ENCODE results near the gene PPIL1.
"Not testable (repeated sequence)": the region's sequence is repeated elsewhere in the genome, so short reads cannot be mapped to it uniquely, and the experiment has no call there.

PPIL1 gene

GRCh38 chr6:36821581-36822335, 52.8 kb downstream of the PPIL1 start:
- peak overlapping the region; percentile 64 for H3K27ac ChIP-seq
- no peak for DNase-seq (ENCODE audit: low read depth, low spot score)

- H3K27ac ChIP-seq, result peak overlapping the region; percentile 64
- DNase-seq (ENCODE audit: low read depth, low spot score), result no peak
Measured at GRCh38 chr6:36820700-36821580, 53.7 kb downstream of the PPIL1 start.

- DNase-seq (ENCODE audit: low read depth, low spot score), result no peak
- no peak overlapping the region for H3K27ac ChIP-seq
Measured at GRCh38 chr6:36818756-36819155, 55.8 kb downstream of the PPIL1 start.

GRCh38 chr6:36817847-36818246, 56.8 kb downstream of the PPIL1 start:
- DNase-seq (ENCODE audit: low read depth, low spot score), result no peak
- H3K27ac ChIP-seq, result no peak overlapping the region

GRCh38 chr6:36817176-36817817, 57.3 kb downstream of the PPIL1 start:
- no peak for DNase-seq (ENCODE audit: low read depth, low spot score)
- H3K27ac ChIP-seq, result no peak overlapping the region

GRCh38 chr6:36815962-36816735, 58.5 kb downstream of the PPIL1 start:
- DNase-seq (ENCODE audit: low read depth, low spot score), result no peak
- H3K27ac ChIP-seq, result no peak overlapping the region

- no peak for DNase-seq (ENCODE audit: low read depth, low spot score)
- no peak overlapping the region for H3K27ac ChIP-seq
Measured at GRCh38 chr6:36814249-36814648, 60.4 kb downstream of the PPIL1 start.

GRCh38 chr6:36813526-36813925, 61.1 kb downstream of the PPIL1 start:
- no peak for DNase-seq (ENCODE audit: low read depth, low spot score)
- H3K27ac ChIP-seq, result no peak overlapping the region

- DNase-seq (ENCODE audit: low read depth, low spot score); H3K27ac ChIP-seq: not testable (repeated sequence)
Measured at GRCh38 chr6:36813047-36813446, 61.6 kb downstream of the PPIL1 start.

- DNase-seq (ENCODE audit: low read depth, low spot score), result no peak
- H3K27ac ChIP-seq, result no peak overlapping the region
Measured at GRCh38 chr6:36809941-36810803, 64.4 kb downstream of the PPIL1 start.

- no peak for DNase-seq (ENCODE audit: low read depth, low spot score)
- no peak overlapping the region for H3K27ac ChIP-seq
Measured at GRCh38 chr6:36809156-36809555, 65.4 kb downstream of the PPIL1 start.

GRCh38 chr6:36808634-36809033, 66.0 kb downstream of the PPIL1 start:
- no peak for DNase-seq (ENCODE audit: low read depth, low spot score)
- no peak overlapping the region for H3K27ac ChIP-seq

- no peak overlapping the region for H3K27ac ChIP-seq
- no peak for DNase-seq (ENCODE audit: low read depth, low spot score)
Measured at GRCh38 chr6:36807750-36808149, 66.9 kb downstream of the PPIL1 start.

- H3K27ac ChIP-seq, result no peak overlapping the region
- no peak for DNase-seq (ENCODE audit: low read depth, low spot score)
Measured at GRCh38 chr6:36807143-36807542, 67.5 kb downstream of the PPIL1 start.

- DNase-seq (ENCODE audit: low read depth, low spot score), result no peak
- H3K27ac ChIP-seq, result no peak overlapping the region
Measured at GRCh38 chr6:36805917-36806316, 68.7 kb downstream of the PPIL1 start.

GRCh38 chr6:36805096-36805797, 69.4 kb downstream of the PPIL1 start:
- no peak overlapping the region for H3K27ac ChIP-seq
- DNase-seq (ENCODE audit: low read depth, low spot score), result no peak

Data from epithelial cell of prostate (primary cell).